Lower lobe of right lung (tissue), 2 donors: ENCODE results near the gene MED13. TPM values are rescaled to one million over a fixed set of nuclear protein-coding genes. Genes with fewer than 3 reads are reported as not detected.
A peak's percentile ranks its signal among the peaks of the same experiment; 100 is the strongest.
"Not testable (repeated sequence)": the region's sequence is repeated elsewhere in the genome, so short reads cannot be mapped to it uniquely, and the experiment has no call there.

Source experiments
- ATAC-seq, 2 donors: fragments of 200-7000 bp; cut with Tn5 transposase; one replicate each; pipeline ENCODE4 v1.9.1; 2020 to 2022; ENCODE audit warnings: mild to moderate bottlenecking in 2 of 2, moderate library complexity in 2 of 2
- DNase-seq: peaks from one replicate; pipeline ENCODE4 v3.0.0-alpha.2; 2020
- H3K27ac ChIP-seq: fragments of 200-600 bp; one replicate; pipeline ENCODE4 v1.8.0; 2022
- H3K27me3 ChIP-seq: fragments of 200-600 bp; one replicate; pipeline ENCODE4 v1.8.0; 2022; ENCODE audit warnings: low read depth
- H3K36me3 ChIP-seq: fragments of 200-600 bp; one replicate; pipeline ENCODE4 v1.8.0; 2022; ENCODE audit warnings: mild to moderate bottlenecking
- H3K4me1 ChIP-seq: fragments of 200-600 bp; one replicate; pipeline ENCODE4 v1.8.0; 2022
- H3K4me3 ChIP-seq: fragments of 200-600 bp; one replicate; pipeline ENCODE4 v1.8.0; 2022; ENCODE audit warnings: mild to moderate bottlenecking
- H3K9me3 ChIP-seq: fragments of 200-600 bp; one replicate; pipeline ENCODE4 v1.8.0; 2022
- CTCF ChIP-seq: fragments of 200-600 bp; IDR thresholded peaks from one replicate; pipeline ENCODE4 v1.8.0; 2022; ENCODE audit warnings: antibody characterized with exemption, mild to moderate bottlenecking
- intact Hi-C: fragments of 100-400 bp; cut with DNase I; formaldehyde crosslinking; loops from one replicate; pipeline ENCODE4 v1.11.0; 2022
- total RNA-seq: library from RNA; stranded (reverse); fragmentation: NEBNext Ultra II Directional; extraction: Animal tissue kit (Norgen Biotek cat#: 25700); gene quantifications from one replicate; pipeline ENCODE4 v1.2.1, GENCODE V29; 2021
- donor health status: DM: no; HTN: yes; CAD: no; lungs with severe emphysema.

MED13 gene
- total RNA-seq, 1 donor from 2014 or later, result 67.9 TPM

GRCh38 chr17:62008294-62008693 lies 56.8 kb downstream of the MED13 start:
- no peak overlapping the region for H3K27ac ChIP-seq
- H3K36me3 ChIP-seq, result peaks cover 84% of the 10 kb centered on the region
- no peaks in the 10 kb centered on the region for H3K4me1 ChIP-seq
- ATAC-seq (no peak), DNase-seq (no peak)
- intact Hi-C loops, result no loop called here
- no peak for TF ChIP-seq CTCF
- no peak overlapping the region for H3K4me3 ChIP-seq
- no peaks in the 10 kb centered on the region for H3K27me3 ChIP-seq
- H3K9me3 ChIP-seq, result no peaks in the 10 kb centered on the region

- no peak for ATAC-seq
Observed at GRCh38 chr17:62004388-62004787, 60.7 kb downstream of the MED13 start.

DNA sequence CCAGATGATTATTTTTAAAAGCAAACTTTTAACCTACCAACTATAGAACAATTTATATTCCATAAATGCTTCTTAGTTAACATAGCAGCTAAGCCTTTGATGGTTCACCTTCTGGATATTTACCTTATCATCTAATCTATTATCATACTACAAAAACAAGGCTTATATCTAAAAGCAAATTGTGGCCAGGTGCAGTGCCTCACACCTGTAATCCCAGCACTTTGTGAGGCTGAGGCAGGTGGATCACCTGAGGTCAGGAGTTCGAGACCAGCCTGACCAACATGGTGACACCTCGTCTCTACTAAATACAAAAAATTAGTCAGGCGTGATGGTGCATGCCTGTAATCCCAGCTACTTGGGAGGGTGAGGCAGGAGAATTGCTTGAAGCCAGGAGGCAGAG lies 61.9 kb downstream of the MED13 start:
- H3K27ac ChIP-seq, ATAC-seq, H3K9me3 ChIP-seq, intact Hi-C loops, H3K27me3 ChIP-seq, H3K4me1 ChIP-seq, DNase-seq, H3K4me3 ChIP-seq: not testable (repeated sequence)
- peaks cover 43% of the 10 kb centered on the region for H3K36me3 ChIP-seq

More at GRCh38 chr17:62004388-62004787, 60.7 kb downstream of the MED13 start:
- Histone ChIP-seq H3K27me3 (no peaks in the 10 kb centered on the region), H3K4me3 (no peak overlapping the region), H3K4me1 (no peaks in the 10 kb centered on the region), H3K9me3 (no peaks in the 10 kb centered on the region), H3K27ac (no peak overlapping the region), H3K36me3 (peaks cover 55% of the 10 kb centered on the region)
- no peak for DNase-seq
- TF ChIP-seq CTCF, result no peak
- intact Hi-C loops, result no loop called here

GRCh38 chr17:62001105-62001504 lies 64.0 kb downstream of the MED13 start:
- no peak for ATAC-seq
- H3K9me3 ChIP-seq, result no peaks in the 10 kb centered on the region
- H3K36me3 ChIP-seq, result peaks cover 23% of the 10 kb centered on the region
- no peak for DNase-seq
- intact Hi-C loops, result no loop called here
- H3K27me3 ChIP-seq, result no peaks in the 10 kb centered on the region
- H3K4me3 ChIP-seq, result no peak overlapping the region
- H3K4me1 ChIP-seq, result peaks cover 15% of the 10 kb centered on the region
- H3K27ac ChIP-seq, result no peak overlapping the region
- TF ChIP-seq CTCF, result no peak

DNA sequence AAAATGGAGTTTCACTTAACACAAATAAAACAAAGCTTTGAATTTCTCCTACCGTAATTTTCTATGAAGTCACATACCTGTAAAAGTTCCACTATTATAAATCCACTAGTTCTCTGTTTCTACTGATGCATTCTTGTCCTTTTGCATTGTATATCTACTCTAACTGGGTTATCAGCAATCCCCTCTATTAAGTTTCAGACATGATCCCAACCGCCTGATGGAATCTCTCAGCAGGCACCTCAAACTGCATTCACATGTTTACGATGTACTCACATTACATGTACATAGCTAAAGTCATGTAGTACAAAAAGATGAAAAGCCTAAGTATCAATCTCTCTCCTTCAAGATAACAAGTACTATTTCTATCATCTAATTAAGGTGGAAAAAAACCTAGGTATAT lies 64.9 kb downstream of the MED13 start:
- intact Hi-C loops, result no loop called here
- no peak for TF ChIP-seq CTCF

GRCh38 chr17:61998534-61998933 lies 66.5 kb downstream of the MED13 start:
- Histone ChIP-seq H3K36me3 (peaks cover 23% of the 10 kb centered on the region), H3K4me1 (peaks cover 15% of the 10 kb centered on the region)
- ATAC-seq, H3K9me3 ChIP-seq, H3K27ac ChIP-seq, DNase-seq, H3K27me3 ChIP-seq, intact Hi-C loops, H3K4me3 ChIP-seq: not testable (repeated sequence)

More for the DNA sequence above, 64.9 kb downstream of the MED13 start:
- Histone ChIP-seq H3K27ac (no peak overlapping the region), H3K4me3 (no peak overlapping the region), H3K4me1 (peaks cover 15% of the 10 kb centered on the region), H3K9me3 (no peaks in the 10 kb centered on the region), H3K27me3 (no peaks in the 10 kb centered on the region), H3K36me3 (peaks cover 17% of the 10 kb centered on the region)
- DNase-seq, result no peak
- no peak for ATAC-seq

- DNase-seq (no peak), ATAC-seq (peak; percentile 61 to 77)
- no peak overlapping the region for H3K4me3 ChIP-seq
- peaks cover 15% of the 10 kb centered on the region for H3K4me1 ChIP-seq
- no peaks in the 10 kb centered on the region for H3K9me3 ChIP-seq
- TF ChIP-seq CTCF, result no peak
- no peak overlapping the region for H3K27ac ChIP-seq
- H3K27me3 ChIP-seq, result no peaks in the 10 kb centered on the region
- peaks cover 26% of the 10 kb centered on the region for H3K36me3 ChIP-seq
- intact Hi-C loops, result no loop called here
Observed at GRCh38 chr17:61997664-61998063, 67.4 kb downstream of the MED13 start.
